ENCODE data around the gene MCF2L2. TPM values are rescaled to one million over a fixed set of nuclear protein-coding genes. Genes with fewer than 3 reads are reported as not detected.
"Not testable (repeated sequence)": the region's sequence is repeated elsewhere in the genome, so short reads cannot be mapped to it uniquely, and the experiment has no call there.

Gene MCF2L2, protein sequence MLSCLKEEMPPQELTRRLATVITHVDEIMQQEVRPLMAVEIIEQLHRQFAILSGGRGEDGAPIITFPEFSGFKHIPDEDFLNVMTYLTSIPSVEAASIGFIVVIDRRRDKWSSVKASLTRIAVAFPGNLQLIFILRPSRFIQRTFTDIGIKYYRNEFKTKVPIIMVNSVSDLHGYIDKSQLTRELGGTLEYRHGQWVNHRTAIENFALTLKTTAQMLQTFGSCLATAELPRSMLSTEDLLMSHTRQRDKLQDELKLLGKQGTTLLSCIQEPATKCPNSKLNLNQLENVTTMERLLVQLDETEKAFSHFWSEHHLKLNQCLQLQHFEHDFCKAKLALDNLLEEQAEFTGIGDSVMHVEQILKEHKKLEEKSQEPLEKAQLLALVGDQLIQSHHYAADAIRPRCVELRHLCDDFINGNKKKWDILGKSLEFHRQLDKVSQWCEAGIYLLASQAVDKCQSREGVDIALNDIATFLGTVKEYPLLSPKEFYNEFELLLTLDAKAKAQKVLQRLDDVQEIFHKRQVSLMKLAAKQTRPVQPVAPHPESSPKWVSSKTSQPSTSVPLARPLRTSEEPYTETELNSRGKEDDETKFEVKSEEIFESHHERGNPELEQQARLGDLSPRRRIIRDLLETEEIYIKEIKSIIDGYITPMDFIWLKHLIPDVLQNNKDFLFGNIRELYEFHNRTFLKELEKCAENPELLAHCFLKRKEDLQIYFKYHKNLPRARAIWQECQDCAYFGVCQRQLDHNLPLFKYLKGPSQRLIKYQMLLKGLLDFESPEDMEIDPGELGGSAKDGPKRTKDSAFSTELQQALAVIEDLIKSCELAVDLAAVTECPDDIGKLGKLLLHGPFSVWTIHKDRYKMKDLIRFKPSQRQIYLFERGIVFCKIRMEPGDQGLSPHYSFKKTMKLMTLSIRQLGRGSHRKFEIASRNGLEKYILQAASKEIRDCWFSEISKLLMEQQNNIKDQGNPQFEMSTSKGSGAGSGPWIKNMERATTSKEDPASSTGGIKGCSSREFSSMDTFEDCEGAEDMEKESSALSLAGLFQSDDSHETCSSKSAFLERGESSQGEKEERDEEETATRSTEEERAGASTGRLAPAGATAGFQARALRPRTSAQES
- total RNA-seq (2014; rRNA removed; shearing (Covaris generic)): 0.24 TPM in 1 of 2 replicates, not detected in the other

DNA sequence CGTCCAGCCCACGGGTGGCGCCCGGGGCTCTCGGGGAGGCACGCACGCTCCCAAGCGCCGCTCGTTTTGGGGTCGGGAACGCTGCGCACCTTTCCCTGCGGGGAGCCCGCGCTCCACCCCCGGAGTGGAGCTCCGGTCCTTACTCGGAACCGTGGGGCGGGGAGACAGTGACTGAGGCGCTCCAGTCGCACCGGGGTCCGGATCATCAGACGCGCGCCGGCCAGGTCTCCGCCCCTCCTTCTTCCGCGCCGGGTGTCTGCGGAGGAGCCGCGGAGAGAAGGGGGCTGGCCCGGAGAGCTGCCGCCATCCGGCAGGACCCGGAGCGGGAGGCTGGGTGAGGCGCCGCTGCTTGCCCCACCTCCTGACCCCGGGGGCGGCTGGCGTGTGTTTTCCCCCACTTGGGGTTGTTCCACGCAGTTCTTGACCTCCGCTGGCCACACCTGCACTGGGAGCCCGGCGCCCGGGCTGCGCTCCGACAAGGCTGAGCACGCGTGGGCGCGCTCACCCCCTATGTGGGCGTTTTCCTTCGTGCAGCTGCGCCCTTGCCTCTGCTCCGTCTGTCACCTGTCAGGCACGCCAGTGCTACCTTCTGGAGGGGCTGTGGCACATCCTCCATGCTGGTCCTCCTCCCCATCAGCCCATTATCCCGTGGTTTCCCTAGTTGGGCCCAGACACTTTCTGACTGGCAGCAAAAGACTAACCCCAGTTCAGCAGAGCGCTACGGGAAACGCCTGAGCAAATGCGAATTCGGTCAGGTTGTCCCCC is at the start of gene MCF2L2:
TSS of gene MCF2L2 (minus strand) at position 173 of the 765 bp plus-strand sequence. CDS start 642 bp downstream, outside the sequence.
- peak; percentile 7 for DNase-seq (ENCODE audit: low read depth)

DNA sequence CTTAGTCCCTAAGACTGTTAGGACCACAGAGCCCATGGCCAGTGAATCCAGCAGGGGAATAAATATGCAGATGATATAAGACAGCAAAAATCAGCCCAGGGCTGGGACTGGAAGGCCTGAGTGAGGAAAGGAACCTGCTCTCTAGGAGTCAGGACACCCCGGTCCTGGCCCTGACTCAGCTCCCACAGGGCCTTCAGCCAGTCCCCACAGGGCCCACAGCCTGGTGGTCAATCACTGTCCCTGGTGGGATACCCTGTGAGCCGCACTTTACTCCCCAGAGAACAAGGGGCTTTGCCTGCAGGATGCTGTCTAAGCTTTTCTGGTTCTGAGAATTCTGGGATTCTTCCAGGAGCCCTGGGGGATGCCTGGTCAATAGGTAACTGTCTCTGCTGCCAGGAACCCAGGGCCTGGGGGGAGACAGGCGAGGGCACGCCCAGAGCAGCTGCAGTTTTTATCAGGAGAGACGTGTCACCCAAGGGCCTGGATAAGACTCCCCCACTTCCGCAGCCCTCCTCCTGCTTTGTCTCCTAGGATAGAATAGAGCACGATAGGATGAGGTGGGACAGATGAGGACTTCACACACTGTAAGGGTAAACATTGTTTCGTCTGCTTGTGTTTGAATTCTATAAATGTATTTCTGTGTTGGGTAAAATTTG is 49.5 kb upstream of the MCF2L2 start:
- DNase-seq (ENCODE audit: low read depth): no peak

DNA sequence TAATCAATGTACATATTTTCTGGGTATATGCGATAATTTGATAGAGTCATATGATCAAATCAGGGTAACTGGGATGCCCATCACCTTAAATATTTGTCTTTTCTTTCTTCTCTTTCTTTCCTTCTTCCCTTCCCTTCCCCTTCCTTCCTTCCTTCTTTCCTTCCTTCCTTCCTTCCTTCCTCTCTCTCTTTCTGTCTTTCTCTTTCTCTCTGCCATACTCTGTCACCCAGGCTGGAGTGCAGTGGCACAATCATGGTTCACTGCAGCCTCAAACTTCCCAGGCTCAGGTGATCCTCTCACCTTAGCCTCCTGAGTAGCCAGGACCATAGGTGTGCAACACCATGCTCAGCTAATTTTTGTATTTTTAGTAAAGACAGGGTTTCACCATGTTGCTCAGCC is 47.3 kb upstream of the MCF2L2 start:
- not testable (repeated sequence) for DNase-seq (ENCODE audit: low read depth)

DNA sequence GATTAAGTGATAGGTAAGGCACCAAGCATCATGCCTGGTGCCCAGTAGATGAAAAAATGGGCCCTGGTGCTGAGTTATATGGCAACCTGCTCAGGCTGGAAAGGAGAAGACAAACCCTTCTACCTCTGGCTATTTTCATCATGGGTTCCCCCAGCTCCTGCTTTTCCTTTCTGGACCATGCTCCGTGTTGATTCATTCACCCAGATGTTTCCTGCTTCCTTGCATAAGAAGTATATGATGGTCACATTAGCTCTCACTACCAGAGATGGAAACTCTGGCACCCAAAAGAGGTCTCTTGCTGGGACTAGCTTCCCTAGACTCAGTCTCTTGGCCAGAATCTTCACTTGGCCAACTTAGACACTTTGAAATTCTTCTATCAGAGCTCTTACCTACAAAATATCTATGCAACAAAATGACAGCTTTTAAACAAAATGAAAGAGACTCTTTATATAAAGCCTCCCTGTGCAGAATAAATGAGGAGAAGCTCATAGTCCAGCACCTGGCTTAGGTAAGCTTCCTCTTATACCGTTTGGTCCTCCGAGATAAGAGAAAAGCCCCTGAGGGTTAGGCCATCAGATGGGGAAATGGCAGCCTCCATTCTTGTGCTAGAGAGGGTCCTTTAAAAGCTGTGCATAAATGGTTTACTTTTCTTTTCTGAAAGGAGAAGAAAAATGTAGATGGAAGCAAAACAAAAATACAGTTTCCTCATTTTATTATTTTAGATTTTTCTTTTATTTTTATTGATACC is 46.8 kb upstream of the MCF2L2 start:
- DNase-seq (ENCODE audit: low read depth): no peak

DNA sequence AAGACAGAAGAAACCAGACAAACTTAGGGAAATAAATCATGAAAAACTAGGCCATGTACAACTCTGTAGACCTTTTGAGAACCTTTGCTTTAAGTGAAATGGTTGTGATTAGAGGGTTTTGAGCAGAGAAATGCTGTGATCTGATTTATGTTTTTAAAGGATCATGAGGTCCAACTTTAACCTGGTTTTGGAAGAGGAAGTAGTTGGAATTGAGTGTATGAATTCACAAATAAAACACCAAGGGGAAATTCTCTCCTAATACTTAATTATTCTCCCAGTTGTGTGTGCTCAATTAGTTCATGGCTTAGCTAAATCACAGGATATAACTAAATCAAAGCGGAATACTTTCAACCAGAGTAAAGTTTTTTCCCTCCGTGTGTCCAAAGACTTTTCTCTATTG is 45.5 kb upstream of the MCF2L2 start:
- DNase-seq (ENCODE audit: low read depth): no peak

DNA sequence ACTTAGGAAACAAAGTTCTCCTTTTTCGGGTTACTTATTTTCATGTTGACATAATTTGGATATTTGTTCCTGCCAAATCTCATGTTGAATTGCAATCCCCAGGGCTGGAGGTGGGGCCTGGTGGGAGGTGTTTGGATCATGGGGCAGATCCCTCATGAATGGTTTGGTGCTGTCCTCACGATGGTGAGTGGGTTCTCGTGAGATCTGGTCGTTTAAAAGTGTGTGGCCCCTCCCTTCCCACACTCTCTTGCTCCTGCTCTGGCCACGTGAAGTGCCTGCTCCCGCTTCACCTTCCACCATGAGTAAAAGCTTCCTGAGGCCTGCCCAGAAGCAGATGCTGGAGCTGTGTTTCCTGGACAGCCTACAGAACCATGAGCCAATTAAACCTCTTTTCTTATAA is 43.7 kb upstream of the MCF2L2 start:
- DNase-seq (ENCODE audit: low read depth): no peak

DNA sequence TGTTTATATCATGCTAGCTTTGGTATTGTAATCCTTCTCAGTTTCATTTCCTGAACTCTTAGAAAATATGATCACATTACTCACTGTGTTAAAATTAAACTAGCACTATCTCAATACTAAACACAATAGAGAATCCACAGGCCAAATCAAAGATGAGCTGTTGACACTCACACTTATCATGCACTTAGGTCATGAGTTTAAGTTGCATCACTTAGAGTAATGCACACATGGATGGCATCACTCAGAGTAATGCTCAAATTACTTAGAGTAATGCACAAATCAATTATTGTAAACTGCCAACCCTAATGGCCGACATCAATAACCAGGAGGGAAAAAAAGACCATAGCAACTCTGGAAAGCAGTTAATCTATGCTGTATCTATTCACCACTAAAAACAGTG is 40.0 kb upstream of the MCF2L2 start:
- no peak for DNase-seq (ENCODE audit: low read depth)

DNA sequence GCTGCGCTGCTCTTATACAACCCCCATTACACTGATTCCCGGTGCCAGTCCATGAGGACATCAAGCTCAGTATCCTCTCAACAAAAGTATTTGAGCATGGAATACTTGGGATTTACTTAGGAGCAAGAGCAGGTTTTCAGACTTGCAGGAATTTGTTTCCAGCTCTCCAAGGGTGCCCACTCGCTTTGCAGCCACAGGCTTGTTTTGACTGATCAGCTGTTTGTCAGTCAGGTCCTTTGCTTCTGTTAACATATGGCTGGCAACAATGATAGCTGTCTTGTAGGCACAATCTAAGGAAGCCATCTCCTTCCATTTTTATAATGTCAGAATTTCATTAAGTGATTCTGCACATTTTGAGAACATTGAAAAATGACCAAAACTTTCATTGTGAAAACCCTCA is 38.2 kb upstream of the MCF2L2 start:
- DNase-seq (ENCODE audit: low read depth): no peak

DNA sequence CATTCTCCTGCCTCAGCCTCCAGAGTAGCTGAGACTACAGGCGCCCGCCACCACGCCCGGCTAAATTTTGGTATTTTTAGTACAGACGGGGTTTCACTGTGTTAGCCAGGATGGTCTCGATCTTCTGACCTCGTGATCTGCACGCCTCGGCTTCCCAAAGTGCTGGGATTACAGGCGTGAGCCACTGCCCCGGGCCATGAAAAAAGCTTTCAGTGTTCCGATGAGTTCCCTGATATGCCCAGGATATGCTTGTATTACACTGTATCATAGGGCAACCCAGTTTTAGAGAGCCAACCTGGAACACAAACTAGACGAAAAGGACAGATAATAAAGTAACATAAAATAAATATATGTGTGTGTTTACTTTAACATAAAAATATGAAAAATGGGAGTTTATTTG is 37.3 kb upstream of the MCF2L2 start:
- DNase-seq (ENCODE audit: low read depth): not testable (repeated sequence)

DNA sequence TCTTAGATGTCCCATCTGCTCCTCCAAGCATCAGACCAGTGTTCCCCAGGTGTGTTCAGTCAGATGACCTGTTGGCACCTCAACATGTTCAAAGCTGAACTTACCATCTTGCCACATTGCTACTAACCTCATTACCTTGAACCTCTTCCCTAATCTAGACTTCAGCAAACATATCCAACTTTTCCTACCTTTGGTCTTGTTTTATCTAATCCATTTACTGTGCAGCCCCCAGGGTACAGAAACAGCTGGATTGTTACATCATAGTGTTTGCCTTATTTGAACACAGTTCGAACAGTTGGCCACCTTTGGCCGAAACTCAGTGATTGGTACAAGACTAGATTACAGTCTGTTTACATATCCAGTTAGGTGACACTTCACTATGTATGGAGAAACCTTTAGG is 36.1 kb upstream of the MCF2L2 start:
- no peak for DNase-seq (ENCODE audit: low read depth)

DNA sequence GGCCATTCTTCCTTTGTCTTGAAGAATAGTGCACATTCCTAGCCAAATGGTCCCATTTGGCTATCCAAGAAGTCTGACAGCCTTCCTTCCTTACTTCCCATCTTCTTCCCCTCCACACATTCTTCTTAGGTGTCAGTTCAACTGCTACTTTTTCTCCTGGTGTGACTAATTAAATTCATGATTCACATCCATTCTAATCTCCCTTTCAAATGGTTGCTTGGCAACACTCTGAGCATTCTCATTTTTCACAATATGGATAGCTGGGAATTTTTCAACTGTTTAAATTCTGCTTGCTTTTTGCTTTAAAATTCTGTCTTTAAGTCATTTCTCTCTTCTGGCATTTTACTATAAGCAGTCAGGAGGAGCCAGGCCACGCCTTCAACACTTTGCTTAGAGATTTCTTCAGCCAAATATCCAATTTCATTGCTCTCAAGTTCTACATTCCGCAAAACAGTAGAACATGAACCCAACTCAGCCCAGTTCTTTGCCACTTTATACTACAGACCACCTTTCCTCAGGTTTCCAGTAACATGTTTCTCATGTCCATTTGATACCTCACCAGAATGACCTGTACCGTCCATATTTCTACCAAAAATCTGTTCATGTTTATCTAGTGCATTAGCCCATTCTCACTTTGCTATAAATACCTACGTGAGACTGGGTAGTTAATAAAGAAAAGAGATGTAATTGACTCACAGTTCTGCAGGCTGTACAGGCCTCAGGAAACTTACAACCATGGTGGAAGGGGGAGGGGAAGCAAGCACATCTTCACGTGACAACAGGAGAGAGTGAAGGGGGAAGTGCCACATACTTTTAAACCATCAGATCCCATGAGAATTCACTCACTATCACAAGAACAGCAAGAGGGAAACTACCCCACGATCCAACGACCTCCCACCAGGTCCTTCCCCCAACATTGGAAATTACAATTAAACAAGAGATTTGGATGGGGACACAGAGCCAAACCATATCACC is 31.9 kb upstream of the MCF2L2 start:
- DNase-seq (ENCODE audit: low read depth): peak; percentile 19

DNA sequence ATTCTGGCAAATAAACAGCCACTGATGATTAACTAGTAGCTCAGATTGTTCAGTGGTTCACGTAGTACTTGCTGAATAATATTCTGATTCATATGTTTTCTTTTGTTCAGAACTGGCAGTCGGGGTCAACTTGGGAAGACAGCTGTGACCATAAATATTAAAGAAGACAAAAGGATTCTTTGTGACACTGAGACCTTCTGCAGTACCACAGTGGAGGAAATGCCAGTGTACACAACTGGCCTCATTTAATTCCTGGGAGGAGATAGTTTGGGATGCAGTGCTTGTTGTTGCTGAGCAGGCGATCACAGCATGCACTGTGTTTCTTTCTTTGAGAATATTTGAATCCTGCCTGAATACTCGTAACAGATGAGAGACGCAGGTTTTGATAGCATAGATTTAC is 26.7 kb upstream of the MCF2L2 start:
- DNase-seq (ENCODE audit: low read depth): peak; percentile 63

DNA sequence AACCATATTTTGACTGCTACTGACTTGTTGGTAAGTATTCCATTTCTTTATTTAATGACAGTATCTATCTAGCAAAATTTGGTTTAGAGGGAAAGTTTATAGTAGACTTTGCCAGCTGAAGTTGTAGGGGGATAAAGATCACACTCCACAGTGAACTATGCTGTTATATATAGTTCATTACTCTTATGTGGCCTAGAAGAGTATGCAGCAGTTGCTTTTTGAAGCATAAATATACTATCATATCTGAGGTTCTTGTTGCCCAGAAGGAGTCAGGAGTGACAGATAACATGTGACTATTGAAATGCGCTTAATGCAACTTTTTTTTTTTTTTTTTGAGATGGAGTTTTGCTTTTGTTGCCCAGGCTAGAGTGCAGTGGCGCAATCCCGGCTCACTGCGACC is 25.6 kb upstream of the MCF2L2 start:
- DNase-seq (ENCODE audit: low read depth): no peak

DNA sequence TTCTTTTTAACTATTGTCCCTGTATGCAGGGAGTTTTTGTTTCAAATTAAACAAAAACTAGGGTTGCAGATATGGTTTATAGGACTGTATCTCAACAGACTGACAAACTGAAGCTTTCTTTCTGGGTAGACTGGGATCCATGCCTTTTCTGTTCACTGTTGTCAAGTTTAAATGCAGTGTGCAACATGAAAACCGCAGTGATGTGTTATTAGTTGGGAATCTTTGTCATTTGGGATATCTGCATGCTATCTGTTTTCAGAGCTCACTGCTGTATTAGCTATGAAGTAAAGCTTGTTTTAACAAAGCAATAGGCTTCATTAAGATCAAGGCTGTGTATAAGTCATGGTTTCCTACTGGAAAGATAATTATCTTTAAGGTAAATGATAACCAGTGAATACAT is 21.4 kb upstream of the MCF2L2 start:
- DNase-seq (ENCODE audit: low read depth): peak; percentile 11

DNA sequence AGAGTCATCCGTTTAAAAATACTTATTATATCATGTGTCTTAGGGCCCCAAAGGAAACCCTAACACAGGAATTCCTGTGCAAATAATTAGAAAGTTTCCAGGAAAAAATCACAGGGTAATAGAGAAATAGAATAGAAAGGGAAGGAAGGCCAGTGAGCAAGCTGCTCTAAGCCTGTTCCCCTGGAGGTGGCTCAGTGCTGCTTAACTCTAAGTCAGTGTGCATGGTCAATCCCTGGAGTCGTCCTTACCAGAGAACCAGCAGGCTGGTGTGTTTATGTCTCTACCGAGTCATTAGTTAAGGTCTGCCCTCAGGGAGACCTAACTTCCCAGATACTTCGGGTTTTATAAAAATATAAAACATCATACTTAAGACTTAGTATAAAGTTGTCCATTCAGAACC is 21.0 kb upstream of the MCF2L2 start:
- DNase-seq (ENCODE audit: low read depth): peak; percentile 45

DNA sequence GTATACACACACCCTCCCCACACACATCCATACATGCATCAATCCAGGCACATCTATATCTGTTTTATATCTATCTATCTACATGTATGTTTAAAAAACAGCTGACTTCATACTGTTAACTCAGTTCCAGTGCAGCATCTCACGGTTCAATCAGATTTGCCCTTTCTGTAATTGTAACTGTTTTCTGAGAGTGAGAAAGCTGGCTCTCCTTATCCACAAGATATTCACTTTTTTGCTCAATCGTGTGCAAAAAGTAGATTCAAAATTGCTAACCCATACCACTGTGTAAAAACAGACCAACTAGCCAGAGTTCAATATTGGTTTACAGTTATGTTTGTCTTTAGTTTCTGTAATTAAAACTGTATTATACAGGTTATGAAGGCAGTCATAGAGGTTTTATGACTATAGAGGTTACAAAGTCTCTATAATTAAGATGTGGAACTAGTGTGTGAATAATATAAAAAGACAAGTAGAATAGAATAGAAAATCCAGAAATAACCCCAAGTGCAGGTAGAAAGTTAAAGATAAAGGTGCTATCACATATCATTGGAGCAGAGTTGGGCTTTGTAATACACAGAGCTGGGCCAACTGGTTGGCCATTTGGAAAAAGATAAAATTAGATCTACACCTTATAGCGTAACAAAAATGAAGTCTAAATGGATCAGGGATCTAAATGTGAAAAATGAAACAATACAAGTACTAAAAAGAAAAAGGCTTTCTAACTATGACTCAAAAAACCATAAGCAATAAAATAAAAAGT is 20.1 kb upstream of the MCF2L2 start:
- DNase-seq (ENCODE audit: low read depth): no peak

DNA sequence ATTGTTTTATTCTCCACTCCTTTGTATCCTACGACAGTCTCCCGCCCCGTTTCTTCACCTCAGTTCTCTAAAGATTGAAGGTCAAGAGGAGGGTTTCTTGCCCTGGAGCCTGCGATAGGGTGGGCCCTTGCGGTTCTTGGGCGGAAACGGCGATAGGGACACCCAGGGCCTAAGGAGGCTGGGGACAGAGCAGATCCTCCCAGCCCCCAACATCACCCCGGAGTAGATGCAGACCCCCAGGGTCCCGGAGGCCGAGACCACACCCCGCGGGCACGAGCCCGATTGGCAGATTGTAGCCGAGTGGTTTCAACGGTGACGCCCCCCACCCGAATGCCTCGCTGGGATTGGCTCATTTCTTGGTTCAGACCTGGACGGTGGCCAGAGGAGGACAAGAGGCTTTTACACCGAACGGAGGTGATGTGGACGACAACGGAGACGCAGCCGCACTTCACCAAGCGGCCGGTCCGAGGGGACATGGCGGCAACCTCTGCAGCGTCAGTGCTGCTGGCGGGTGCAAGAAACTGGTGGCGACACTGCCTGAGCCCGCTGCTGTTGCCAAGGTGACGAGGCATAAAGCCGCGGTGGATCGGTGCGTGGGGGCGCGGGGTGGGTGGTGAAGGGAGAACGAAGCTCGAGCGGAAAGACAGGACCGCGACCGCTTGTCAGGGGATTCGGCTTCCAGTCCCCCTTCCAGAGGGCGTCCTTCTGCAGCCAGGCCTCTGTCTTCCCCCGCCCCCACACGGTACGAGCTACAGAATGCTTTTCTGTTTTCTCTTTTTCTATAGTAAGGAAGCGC is 19.0 kb upstream of the MCF2L2 start:
- peak; percentile 88 for DNase-seq (ENCODE audit: low read depth)

DNA sequence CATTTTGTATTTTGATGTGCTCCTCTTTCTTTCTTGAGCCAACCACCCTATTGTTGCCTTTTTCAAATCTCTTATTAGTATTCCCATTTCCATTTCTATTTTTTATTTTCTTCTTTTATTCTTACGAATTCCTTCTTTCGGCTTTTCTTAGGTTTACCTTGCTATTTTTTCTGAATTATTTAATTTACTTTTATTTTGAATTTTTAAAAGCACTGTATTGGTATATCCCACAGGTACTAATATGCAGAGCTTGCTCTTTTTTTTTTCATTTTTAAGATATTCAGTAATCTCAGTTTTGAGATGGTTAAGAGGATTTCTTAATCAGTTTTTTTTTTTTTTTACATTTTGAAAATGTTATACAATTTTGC is 18.4 kb upstream of the MCF2L2 start:
- DNase-seq (ENCODE audit: low read depth): no peak
